ENCODE data around the gene CNIH4.

- TF ChIP-seq CTCF (IDR thresholded peaks at IDR 0.05; ENCODE audit: insufficient read depth, low read depth, low read length), result no peak
- no peak for TF ChIP-seq EZH2 (IDR thresholded peaks at IDR 0.05; ENCODE audit: insufficient read depth, low read length)
These were observed 26.5 kb downstream of the CNIH4 start for GRCh38 chr1:224383218-224383617.

All from astrocyte (in vitro differentiated cells and primary cell).